ENCODE results near the gene TNFRSF14.

The TNFRSF14 gene

DNA sequence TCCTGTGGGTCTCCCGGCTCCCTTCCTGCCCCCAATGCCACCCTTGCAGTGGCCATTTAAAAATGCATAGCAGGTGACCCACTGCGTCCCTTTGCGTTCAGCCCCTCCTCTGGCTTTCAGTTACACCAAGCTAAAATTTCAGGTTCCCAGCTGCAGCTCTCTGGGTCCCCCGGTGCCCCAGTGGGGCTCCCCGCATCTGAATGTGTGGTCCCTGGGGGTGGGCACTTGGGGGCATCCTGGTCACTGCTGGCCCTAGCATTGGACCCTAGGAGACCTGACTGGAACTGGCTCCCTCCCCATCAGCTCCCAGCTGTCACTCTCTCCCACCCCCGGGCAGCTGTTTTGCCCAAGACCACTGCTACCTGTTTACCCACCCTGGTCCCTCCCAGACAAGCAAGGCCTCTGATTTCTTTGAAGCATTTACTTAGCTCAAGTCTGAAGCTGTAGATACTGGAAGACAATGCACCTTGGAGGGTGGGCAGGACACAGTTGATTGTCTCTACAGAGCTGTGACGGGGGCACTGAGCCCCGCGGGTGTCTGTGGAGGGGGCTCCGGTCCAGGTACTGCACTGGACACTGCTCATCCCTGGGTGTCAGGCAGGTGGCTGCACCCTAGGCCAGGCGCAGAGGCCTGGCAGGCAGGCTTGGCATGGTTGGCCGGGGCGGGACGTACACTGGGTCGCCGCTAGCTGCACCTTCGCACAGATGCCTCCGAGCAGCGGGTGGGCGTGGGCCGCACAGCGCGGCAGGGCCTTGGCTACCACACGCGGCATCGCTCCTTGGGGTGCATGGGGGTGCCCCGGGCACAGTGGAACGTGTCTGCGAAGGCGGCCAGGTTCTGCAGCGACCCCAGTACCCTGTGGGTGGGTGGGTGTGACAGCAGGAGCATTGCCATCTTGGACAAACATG lies 34.3 kb downstream of the TNFRSF14 start:
- DNase-seq: no peak

DNA sequence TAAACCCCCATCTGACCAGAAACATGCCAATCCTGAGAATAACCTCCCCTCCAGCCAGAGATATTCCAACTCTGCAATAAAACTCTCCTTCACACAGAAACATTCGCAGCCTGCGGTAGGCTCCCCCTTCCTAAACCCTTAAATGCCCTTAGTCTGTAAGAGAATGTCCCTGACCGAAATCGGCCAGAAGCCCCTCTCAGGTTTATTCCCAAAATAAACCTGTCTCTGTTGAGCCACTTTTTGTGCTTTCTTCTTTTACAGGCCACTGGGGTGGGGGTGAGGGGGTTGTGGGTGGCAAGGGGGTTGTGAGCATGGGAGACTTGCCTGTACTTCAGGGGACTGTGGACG lies 35.0 kb downstream of the TNFRSF14 start:
- no peak for DNase-seq

DNA sequence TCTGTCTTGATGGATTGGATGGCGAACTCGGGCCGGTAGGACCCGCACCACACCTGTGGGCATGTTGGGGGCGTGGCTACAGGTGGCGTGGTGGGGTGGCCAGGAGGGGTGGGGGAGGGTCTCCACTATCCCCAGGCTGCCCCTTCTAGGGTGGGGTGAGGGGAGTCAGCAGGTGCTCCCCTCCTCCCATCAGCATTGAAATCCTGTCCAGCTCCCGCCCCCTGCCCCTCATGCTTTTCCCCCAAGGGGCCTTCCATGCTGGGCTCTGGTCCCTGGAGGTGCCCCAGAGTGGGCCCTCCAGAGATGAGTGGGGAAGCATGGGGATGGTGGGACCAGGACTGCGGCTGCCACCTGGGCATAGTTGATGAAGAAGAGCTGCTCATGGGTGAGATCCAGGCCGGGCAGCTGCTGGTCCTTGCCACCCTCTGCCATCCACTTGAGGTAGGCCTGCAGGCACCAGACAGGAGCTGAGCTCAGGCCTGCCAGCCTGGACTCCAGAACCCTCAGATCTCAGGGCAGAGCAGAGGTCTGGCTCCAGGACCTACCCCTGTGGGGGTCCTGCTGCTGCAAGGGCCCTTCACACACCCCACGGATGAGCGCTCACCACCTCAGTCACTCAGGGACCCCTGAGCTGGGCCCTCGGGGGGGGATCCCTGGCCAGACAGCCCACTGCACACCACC lies 35.5 kb downstream of the TNFRSF14 start:
- DNase-seq: no peak

DNA sequence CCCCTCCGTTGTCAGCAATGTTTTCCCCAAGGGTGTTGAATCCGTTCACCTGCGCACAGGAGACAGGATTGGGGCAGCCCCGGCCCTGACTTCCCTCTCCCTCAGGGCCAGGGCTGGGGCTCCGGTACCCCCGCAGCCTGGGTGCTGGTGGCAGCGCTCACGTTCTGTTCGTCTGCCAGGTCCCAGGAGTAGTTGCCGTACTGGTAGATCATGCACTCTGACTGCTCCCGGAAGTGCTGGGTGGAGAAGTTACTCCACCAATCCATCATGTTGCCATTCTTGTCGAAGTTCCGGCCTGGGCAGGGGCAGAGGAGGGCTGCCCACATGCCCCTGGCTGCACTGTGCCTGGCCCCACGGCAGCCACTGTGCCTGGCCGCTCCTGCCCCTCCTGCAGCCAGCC lies 36.5 kb downstream of the TNFRSF14 start:
- no peak for DNase-seq

DNA sequence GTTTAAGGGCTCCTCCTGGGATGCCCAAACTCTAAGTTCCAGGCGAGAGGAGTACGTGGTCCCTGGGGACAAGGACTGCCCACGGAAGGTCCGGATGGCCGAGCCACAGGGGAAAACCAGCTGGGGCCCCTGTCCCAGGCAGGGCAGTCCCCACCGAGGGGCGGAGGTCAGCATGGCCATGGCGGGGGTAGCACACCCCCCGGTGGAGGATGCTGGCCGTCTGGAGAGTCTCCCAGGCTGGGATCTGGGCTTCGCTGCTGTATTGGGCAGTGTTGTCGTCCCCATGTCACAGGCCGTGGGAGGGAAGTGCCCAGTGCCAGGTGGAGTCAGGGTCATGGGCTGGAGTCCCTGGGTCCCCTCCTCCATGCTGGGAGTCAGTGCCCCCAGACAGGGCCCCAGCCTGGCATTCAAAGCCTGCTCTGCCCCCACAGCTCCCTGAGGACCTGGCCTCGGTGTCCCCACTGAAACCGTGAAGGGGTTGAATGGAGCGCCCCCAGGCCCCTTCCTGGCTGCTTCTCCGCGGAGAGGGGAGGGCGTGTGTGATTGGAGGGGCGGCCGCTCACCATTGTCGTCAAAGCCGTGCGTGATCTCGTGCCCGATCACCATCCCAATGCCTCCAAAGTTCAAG lies 37.2 kb downstream of the TNFRSF14 start:
- no peak for DNase-seq

DNA sequence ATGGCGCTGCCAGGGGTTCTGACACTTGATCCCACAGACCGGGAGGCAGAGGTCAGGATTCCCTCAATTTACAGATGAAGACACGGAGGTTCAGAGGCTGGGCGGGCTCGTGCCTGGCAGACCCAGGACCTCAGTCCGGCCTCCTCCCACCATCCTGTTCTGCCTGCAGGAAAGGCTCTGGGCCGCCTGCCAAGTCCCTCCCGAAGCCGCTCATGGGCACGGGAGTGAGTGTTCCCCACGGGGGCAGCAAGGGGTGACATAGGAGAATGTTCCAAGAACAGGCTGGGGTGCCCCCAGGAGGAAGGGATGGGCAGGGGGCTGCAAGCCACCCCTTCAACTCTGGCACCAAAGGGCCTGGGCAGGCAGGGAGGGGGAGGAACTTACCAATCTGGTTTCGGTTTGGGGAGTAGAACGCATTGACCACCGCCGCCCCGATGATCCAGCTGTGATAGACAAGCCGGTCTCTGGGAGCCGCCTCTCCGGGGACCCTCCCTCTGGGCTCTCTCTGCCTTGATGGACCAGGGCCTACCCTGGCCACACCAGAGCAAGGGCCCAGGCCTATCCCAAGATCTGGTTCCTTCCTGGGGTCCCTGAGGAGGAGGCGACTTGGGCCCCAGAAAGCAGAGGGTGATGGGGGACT lies 38.0 kb downstream of the TNFRSF14 start:
- no peak for DNase-seq

DNA sequence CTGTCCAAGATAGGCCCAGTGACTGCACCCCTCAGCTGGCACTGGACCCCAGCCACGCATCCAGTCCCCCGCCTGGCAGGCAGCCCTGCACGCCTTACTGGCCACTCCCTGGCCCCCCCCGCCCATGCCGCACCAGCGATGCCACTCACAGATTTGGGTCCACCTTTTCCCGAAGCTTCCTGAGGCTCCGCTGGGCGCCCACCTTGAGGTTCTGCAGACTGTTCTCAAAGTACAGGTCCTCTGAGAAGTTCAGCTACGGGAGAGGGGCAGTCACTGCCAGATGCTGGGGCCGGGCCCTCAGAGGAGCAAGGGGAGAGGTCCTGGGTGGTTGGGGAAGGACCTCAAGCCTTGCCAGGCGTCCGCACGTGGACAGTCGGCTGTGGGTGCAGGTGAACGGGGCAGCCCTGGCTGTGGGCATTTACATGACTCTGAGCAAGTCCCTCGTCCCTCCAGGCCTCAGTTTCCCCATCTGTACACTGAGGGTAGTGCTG lies 38.5 kb downstream of the TNFRSF14 start:
- no peak for DNase-seq

DNA sequence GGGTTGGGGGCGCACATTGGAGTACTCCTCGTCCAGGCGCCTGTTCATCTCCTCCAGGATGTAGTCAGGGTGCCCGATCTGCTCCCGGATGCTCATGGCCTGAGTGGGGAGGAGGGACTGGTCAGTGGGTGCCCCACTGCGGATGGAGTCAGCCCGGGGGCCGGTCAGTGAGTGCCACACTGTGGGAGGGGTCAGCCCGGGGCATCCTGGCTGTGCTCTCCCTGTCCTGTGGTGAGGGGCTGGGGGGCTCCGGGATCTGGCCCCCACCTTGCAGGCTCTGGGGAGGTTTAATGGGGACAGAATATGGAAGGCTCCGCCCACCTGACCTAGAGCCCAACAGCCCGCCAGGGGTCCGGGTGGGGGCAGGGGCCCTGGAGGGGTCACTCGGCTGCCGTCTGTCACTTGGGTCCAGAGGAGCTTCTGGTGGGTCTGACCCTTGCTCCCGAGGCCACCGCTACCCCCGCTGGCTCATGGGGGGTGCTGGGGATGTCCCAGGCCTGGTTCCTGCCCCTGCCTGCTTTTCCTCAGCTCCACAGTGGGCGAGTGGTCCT lies 39.2 kb downstream of the TNFRSF14 start:
- no peak for DNase-seq

DNA sequence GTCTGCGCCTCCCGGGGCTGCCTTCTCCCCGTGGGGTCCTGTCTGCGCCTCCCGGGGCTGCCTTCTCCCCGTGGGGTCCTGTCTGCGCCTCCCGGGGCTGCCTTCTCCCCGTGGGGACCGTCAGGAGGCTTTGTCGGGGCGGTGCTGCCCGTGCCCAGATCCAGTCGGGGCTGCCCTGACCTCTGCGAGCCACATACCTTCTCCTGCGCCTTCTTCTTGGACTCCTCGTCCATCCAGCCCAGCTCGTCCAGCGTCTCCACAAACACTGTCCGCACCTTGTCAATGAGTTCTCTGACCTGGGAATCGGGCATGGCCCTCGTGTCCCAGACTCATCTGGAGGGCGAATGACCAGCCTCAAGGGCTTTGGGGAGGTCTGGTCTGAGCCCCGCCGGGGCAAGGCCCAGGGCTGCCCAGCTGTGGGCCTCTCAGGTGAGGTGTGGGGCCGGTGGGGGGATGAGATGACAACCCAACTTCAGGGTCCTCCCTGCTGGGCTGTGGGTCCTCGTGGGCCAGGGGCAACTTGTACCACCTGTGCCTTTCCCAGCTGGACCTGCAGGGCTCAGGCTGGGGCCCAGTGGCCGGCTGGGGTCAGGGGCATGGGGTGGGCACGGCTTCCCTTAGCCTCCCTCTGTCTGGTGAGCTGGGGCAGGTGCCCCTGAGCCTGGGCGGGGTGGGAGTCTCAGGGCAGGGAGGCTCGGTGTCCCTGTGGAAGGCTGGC lies 39.8 kb downstream of the TNFRSF14 start:
- no peak for DNase-seq

DNA sequence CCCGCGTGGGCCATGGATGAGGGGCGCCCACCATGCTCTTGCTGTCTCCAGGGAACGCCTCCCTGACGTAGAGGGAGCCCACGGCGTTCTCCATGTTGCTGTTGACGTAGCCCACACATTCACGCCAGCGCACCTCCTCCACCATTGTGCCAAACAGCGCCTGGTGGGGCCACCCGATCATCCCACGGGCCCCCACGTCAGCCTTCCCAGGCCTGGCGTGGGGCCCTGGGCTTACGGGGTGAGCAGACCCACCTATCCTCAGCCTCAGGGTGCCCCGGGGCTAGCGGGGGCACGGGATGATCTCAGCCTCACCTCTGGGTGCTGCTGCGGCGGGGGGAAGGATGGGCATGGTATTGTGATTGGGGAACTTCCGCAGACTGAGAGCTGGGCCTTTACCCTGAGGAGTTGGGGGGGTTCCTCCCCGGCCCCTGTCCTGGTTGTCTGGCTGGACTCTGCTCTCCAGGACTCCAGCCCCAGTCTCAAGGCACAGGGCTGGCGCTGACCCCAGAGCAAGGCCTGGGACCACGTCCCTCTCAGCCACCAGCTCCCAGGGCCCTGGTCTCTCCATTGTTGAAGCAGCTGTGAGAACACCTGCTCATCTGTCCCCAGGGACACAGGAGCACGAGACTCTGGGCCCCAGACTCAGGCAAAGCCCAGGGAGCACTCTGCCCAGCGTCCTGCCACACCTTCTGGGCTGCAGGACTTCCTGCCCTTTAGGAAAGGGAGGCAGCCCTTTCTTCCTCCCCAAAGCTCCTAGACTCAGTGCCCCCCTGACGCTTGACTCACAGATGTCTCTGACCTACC lies 40.6 kb downstream of the TNFRSF14 start:
- no peak for DNase-seq

DNA sequence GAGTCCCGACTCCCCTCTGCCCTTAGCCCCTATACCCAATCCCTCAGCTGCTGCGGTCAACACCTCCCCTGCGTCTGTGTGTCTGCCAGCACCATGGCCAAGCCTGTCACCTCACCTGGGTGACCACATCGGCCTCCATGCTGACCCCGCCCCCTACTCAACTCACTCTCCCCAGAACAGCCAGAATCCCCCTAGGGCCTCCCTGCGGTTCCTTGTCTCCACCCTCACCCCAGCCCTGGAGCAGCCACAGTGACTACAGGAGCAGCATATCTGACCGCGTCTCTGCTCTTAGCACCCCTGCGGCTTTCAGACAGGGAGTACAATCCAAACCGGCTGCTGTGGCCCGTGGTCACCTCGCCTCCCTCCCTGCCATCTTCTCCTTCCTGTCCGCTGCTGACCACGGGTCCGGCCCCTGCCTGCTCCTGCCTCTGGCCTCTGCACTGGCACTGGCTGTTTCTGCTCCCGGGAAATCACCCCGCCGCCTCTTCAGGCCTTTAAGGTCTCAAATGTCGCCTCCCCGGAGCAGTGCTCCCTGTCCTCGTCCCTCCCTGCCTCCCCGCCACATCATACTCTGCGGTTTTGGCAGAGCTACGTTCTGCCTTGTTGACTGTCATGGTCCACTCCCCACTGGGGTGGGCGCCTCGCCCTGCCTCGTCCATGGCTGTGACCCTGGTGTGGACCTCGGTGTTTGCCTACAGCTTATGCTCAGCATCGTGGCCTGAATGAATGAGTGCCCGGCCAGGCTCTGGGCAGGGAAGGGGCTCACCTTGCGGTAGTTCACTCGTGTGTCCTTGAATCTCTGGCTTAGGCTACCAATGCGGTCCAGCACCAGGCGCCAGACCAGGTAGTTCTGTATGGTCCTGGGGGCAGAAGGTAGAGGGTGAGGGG lies 41.5 kb downstream of the TNFRSF14 start:
- no peak for DNase-seq

DNA sequence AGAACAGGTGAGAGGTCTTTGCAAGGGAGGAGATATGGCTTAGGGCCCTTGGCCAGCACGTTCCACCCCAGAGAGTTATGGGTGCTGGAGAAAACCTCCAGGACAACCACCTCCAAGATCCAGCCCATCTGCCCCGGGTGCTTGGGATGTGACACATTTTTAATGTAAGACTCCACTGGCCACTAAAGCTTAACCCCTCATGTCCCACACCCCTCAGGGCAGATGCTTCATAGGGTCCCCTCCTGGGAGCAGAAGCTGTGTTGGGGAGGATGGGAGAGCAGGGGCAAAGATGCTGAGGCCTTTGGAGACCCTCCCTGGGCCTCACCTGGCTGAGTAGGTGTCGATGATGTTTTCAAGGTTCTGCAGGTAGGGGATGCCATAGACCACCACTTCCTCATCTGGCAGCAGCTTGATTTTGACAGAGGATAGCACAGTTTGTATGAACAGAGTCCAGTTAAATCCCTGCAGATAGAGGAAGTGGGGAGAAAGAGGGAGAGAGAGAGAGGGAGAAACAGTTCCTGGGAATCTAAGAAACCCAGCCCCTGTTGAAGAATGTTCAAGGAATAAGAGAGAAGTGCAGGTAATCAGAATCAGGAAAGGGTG lies 42.3 kb downstream of the TNFRSF14 start:
- no peak for DNase-seq

DNA sequence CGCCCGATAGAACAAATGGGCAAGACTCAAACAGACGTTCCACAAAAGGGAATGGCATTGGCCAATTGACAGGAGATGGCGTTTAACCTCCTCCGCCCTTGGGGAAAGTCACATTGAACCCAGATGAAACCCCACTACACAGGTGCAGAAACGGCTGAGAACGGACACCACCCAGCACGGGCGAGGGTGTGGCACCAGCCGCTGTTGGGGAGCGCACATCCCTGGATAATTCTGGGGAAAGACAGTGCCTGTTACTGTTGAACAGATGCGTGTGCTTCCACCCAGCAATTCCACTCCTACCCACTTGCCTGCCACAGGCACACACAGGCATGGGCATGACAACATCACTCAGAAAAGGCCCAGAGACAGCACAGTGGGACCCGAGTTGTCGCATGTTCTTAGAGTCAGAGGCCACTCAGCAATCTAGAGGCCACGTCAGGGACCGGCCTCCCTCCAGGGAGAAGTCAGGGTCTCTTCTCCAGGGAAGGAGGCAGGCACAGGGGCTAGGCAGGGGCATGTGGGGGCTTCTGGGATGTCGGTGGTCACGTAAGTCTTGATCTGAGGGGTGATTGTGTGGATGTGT lies 45.6 kb downstream of the TNFRSF14 start:
- no peak for DNase-seq

DNA sequence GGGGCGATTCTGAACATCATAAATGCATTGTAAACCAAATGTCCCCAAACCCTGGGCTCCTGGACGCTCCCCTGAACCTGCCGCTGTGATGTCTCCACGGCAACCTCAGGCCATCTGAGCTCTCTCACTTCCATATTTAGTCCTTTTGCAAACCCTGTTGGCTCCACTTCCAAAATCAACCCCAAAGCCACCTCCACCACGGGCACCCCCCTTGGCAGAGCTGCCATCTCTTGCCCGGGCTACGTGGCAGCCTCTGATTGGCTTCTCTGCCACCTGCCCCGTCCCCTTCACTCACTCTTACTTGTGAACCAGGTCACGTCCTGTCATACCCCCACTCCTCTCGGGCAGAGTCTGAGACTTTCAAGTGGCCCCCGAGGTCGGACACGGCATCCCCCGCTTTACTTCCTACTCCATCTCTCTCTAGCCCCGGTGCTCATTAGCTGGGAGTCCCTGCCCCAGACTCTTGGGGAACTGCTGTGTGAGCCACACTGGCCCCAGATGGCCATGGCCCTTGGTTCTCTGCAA lies 46.2 kb downstream of the TNFRSF14 start:
- DNase-seq: no peak

DNA sequence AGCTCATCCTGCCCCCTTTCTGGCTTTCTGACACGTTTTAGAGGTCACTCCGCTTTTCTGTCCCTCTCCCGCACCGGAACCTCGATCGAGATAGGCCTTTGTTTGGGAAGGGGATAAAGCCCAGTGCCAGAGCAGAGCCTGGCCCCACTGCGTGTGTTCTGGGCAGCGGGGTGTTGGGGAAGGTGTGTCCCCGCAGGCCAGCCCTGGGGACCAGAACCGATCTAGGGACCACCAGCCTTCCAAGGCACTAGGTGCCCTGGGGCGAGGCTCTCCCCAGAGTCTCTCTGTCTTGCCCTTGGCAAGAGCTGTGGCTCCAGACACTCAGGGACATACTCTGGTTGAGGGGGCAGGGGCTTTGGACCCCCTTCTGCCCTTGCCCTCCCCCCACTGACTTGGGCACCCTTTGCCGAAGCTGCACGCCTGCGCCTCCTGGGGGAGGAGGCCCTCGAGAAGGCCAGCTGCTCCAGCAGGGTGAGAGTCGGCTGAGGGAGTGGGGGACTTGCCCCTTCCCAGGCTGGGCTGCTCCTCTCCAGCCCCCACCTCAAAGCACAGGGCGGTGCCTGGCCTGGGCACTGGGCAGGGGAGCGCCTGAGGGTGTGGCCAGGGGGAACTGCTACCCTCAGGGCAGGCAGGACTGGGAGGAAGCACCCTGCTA lies 46.8 kb downstream of the TNFRSF14 start:
- no peak for DNase-seq

DNA sequence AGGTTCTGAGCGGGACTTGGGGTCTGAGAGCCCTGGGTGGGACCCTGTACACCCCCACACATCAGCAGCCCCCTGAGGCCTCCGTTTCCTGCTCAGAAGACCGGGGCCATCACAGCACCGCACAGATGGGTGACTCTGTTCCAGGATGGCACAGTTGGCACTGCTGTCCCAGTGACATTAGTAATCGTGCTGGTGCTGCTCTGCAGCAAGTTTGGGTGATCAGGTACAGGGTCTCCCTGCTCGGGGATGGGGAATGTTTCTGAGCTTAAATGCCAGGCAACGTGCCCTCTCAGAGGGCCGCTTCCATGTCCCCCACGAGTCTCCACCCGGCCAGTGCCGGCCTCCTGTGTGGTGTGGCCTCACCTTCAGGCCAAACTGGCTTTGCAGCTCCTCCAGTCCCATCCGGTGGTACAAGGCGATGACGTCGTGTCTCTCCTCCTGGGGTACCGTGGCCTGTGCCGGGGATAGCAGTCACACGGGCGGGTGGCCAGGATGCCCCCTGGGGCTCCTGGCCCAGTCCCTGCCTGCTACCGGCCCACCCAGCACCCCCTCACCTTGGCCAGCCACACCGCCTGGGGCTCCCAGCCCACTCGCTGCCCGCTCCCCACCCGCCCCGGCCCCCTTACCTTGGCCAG lies 47.5 kb downstream of the TNFRSF14 start:
- DNase-seq: no peak

DNA sequence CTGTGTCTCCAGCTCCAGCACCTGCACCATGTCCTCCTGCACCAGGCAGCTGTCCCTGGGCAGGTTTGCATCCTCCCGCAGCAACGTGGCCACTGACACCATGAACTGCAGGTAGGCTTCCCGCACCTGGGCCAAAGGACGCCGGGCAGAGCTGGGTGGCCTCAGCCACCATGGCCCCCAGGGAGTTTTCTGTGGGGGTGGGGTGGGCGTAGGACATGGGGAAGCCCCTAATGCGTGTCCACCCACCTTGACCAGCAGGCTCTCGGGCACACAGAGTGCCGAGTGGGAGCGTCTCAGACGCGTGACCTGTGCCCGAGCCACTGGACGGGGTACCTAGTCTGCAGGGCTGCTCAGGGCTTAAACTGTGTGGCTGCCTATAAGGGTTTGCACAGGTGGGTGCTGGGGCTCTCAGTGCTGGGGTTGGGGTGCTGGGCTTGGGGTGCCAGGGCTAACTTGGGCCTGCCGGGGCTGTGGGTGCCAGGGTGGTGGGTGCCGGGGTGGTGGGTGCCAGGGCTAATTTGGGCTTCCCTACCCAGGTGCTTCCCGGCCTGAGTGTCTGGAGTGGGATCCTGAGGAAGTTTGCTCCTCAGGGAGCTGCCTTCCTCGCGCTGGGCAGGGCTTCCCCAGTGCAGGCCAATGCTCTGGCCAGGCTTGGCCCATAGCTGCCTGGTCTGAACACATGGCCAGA lies 48.1 kb downstream of the TNFRSF14 start:
- no peak for DNase-seq

Measured in activated CD8-positive, alpha-beta memory T cell treated with anti-CD3 and anti-CD28 coated beads, Interleukin-2, amount 50 U/mL, for 48 hours (primary cell).